HL-60 (cell line): ENCODE data around the gene FECH.

Source experiments
- CTCF ChIP-seq: IDR thresholded peaks from one replicate; pipeline ENCODE4 v1.5.1; 2011; ENCODE audit warnings: low read length, control low read depth, inconsistent platforms; ENCODE audit not compliant: insufficient read depth
- POLR2AphosphoS5 ChIP-seq: IDR thresholded peaks from 2 replicates; pipeline ENCODE4 v1.6.1; 2012; ENCODE audit warnings: low read depth
- REST ChIP-seq: IDR thresholded peaks from 2 replicates; pipeline ENCODE4 v1.6.1; 2012; ENCODE audit warnings: low read depth; ENCODE audit not compliant: insufficient replicate concordance

GRCh38 chr18:57585855-57586250 lies 649 bp downstream of the FECH start:
- no peak for TF ChIP-seq POLR2AphosphoS5
- TF ChIP-seq CTCF, result no peak
- peak; percentile 13 for TF ChIP-seq REST
